GM18907 (cell line): ENCODE measurements around the gene EVX2.

ENCODE experiments used
- ATAC-seq: cut with Tn5 transposase; IDR thresholded peaks from one replicate; pipeline ENCODE4 v1.9.1; 2021; ENCODE audit warnings: mild to moderate bottlenecking, moderate library complexity; ENCODE audit not compliant: unreplicated experiment

EVX2 gene

DNA sequence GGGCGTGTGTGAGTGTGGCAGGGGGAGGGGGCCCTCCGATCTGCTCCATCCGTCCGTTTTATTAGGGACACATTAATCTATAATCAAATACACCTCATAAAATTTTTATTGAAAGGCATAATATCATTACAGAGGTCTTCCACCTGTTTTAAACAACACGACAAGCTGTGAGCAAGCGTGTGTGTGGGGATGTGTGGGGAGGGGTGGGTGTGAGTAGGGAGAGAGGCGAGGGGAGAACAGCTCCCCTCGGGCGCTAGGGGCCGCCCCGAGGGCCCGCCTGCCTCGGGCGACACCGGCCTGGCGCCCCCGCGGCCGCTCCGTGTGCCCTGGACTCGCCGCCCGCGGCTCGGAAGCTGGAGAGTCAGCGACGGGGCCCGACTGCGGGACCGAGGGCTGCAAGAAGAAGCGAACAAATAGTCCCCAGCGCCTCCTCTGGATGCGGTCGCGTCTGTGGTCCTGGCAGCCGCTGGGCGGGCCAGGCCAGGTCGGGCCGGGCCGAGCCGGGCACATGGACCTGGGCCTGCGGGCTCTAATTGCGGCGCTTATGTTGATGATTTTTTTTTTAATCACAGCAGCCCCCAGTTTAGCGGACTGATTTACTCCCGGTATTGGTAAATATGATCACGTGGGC is 38.4 kb upstream of the EVX2 start:
- ATAC-seq: no peak

DNA sequence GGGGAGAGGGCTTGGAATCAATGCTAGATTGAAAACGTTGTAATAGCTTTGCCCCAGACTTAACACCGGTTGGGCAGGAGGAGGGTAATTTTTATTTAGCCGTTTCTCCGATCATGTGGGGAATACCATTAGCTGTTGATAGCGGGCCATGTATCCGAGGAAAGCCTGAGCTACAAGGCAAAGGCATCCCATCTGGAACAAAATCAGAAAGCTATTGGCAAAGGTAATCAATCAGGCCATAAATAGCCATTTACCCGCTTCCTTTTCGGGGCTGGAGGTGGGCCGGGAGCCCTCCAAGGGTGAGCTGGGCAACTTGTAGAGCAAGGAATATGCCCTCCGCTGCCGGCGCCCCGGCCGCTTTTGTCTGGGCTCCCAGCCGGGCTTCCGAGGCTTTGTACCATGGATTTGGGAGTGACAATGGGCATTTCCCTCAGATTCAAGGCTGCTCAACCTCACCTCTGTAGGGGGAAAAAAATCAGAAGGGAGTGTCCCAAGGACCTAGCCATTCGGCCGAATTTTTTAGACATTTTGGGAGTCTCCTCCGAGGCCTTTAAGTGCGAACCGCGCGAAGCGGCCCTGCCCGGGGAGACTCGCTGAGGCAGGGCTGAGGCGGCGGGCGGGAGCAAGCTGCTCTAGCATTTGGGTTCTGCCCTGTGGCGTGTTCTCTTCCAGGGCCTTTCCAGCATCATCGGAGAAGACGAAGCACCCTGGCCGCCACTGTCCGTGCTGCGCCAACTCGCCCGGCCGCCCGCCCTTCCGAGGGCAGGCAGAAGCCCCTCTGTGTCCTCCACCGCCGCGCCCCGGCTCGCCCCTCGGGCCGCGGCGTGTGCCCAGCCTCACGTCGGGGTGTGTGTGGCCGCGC is 37.7 kb upstream of the EVX2 start:
- no peak for ATAC-seq

DNA sequence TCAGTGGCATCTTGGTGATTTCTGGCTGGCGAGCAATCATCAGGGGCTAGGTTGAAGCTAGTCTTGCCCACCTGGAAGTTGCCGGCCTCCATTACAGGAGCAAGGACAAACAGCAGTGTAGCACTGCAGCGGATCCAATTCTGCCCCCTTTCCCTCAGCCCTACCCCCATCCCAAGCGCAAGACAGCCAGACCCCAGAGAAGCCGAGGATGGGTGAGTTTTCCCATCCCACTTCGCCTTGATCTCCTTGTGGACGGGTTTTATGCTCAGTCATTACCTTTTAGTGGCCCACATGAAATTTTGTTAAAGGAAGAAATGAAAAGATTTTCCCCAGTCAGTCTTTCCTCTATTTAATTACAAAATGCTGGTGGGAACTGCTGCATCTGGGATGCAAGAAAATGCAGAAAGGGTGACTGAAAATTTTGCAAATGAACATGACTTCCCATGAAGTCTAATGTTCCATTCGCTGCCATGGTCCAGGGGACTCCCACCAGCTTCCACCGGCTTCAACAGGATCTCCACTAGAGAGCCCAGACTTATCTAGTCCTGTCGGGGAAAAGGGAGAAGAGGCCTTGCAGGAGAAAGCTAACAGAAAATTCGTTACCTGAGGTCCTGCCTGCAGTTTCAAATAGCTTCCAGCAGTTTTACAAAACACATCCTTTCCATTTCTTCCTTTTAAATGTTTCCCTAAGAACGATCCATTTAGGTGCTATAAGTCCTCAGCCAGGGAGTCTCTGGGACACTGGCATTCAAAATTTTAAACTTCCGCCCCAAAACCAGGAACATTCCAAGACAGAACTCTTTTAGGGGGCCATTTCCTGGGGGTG is 36.8 kb upstream of the EVX2 start:
- no peak for ATAC-seq

GRCh38 chr2:176118601-176119339 is 35.0 kb upstream of the EVX2 start:
- no peak for ATAC-seq

DNA sequence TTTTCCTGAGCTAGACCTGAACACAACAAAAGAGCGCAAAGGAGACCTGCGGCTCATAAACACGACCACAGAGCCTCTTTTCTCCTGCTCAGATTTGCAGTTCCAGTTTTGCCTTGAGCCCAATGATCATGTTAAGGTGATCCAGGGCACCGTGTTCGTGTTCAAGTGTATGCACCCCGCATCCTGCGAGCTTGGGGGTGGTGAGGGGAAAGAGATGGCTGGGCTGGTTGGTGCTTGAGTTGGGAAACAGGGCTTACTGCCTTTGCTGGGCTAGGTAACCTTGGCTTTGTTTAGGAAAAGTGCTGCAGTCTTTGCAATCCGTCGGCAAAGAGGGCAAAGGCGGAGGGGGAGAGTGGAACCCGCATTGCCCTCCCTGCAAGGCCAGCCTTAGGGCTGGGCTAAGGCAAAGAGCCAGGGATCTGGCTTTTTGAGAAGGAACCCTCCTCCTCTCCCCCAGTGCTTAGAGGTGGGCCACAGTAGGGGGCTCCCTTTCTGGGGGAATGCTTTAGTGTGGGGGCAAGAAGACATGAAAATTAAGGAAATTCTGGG is 34.1 kb upstream of the EVX2 start:
- no peak for ATAC-seq

- no peak for ATAC-seq
Measured at GRCh38 chr2:176117162-176117822, 33.5 kb upstream of the EVX2 start.

GRCh38 chr2:176115883-176116813 is 32.4 kb upstream of the EVX2 start, which contains the start of gene HOXD10:
TSS of gene HOXD10 (plus strand) at chr2:176116778. CDS start at chr2:176116834, 56 bp downstream.
- no peak for ATAC-seq

- no peak for ATAC-seq
Measured at GRCh38 chr2:176114930-176115625, 31.3 kb upstream of the EVX2 start.

DNA sequence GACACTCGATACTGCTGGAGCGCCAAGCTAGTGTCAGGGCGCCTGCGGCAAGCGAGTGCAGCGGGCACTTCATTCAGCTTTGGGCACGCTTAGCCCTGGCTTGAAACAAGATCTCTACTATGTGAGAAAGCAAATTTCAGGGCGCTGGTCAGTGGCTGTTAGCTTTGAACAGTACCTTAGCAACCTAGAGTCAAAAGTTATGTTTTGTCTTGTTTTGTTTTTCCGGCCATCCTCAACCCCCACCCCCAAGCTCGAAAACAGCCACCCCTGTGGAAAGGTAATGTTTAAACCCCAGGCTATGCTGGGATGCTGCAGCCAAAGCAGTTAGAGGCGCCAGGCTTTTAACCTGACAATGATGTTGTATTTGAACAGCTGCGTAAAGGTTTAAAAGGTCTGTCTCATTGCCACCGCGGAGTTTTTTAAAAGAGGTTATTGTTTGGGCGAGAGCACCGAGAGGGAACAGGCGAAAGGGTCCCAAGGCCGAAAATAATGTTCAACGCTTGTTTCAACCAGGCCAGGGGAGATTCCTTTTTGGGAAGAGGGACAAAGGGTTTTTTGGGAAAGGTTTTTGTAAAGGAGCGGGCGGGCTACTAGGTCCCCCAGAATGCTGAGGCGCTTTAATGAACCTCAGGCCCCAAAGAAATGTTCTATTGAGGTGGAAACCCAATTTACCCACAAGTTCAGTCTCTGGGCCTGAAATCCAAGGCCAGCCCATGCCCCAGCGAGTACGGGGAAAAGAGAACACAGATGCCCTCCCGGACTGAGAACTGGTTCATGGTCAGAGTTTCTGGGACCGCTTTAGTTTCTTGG is 30.6 kb upstream of the EVX2 start:
- ATAC-seq: no peak

- no peak for ATAC-seq
Measured at GRCh38 chr2:176112375-176113302, 28.9 kb upstream of the EVX2 start.

GRCh38 chr2:176111846-176112374 is 28.1 kb upstream of the EVX2 start:
- ATAC-seq: no peak

- no peak for ATAC-seq
Measured at GRCh38 chr2:176111309-176111663, 27.5 kb upstream of the EVX2 start.

GRCh38 chr2:176110415-176111308 is 26.9 kb upstream of the EVX2 start:
- ATAC-seq: no peak

DNA sequence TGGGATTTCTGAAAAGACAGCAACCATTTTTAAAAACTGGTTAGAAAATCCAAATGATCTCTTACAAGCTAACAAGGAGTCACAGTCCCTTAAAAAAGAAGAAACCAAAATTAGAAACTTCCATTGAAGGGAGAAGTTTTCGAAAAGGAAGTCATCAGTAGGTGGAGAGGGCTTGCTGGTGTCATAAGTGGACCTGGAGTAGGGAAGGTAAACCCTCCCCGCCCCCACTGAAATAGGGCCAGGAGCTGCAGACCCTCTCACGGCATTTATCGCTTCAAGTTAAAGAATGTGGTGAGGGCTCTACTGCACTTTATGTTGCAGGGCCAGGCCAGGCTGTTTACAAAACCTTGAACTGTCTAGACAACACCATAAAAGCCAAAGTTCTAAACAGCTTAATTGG is 26.2 kb upstream of the EVX2 start:
- no peak for ATAC-seq

- ATAC-seq: no peak
Measured at GRCh38 chr2:176109192-176109901, 25.6 kb upstream of the EVX2 start.
